Ovary (tissue), 9 donors: ENCODE measurements around the gene NECTIN1. TPM values are rescaled to one million over a fixed set of nuclear protein-coding genes. Genes with fewer than 3 reads are reported as not detected.

Experiments used
- DNase-seq, 5 donors: peaks; one replicate each; pipeline ENCODE4 v3.0.0-alpha.2; 2019 to 2020
- H3K27ac ChIP-seq, 2 donors: fragments of 200-600 bp; one replicate each; pipeline versions ENCODE4 v1.5.1 to v1.8.0; 2019 to 2022
- H3K27me3 ChIP-seq: fragments of 200-600 bp; one replicate; pipeline ENCODE4 v1.8.0; 2022
- H3K36me3 ChIP-seq: fragments of 200-600 bp; sonication (generic); one replicate; pipeline ENCODE4 v1.5.1; 2019
- H3K4me1 ChIP-seq: one replicate; pipeline ENCODE4 v1.8.1; 2013; ENCODE audit warnings: mild to moderate bottlenecking, moderate library complexity; ENCODE audit not compliant: insufficient read depth
- H3K4me3 ChIP-seq: fragments of 200-600 bp; sonication (generic); one replicate; pipeline ENCODE4 v1.5.1; 2017
- H3K9me3 ChIP-seq, 2 donors: fragments of 200-600 bp in 1 of 2; sonication (generic) in 1 of 2; one replicate each; pipeline versions ENCODE4 v1.5.1 to v1.8.1; 2013 to 2019; ENCODE audit warnings: mild to moderate bottlenecking in 1 of 2, moderate library complexity in 1 of 2
- CTCF ChIP-seq, 3 donors: fragments of 450-650 bp in 2 of 3; fragments of 200-600 bp in 1 of 3; IDR thresholded peaks; one replicate each; pipeline versions ENCODE4 v1.5.1 to v1.8.0; 2016 to 2022; ENCODE audit warnings: antibody characterized with exemption in 3 of 3, mild to moderate bottlenecking in 1 of 3
- EP300 ChIP-seq: sonication (generic); formaldehyde crosslinking; IDR thresholded peaks from one replicate; pipeline ENCODE4 v1.6.1; 2017; ENCODE audit warnings: antibody characterized with exemption
- POLR2A ChIP-seq: fragments of 450-650 bp; IDR thresholded peaks from one replicate; pipeline ENCODE4 v1.6.1; 2017; ENCODE audit warnings: antibody characterized with exemption, mild to moderate bottlenecking, moderate library complexity
- WGBS, 3 donors: extraction: QIAGEN DNeasy Blood & Tissue Kit in 1 of 3; methylation state at CpG; one replicate each; pipeline versions ENCODE4 v1.1.5 to v1.1.7; 2013 to 2017; 5-methylcytosine and 5-hydroxymethylcytosine counted together
- intact Hi-C, 4 donors: fragments of 100-400 bp; cut with DNase I; formaldehyde crosslinking; loops; one replicate each; pipeline versions ENCODE4 v1.11.0 to v1.15.1; 2022 to 2023
- polyA plus RNA-seq, 2 donors: library from polyadenylated mRNA; stranded (reverse); fragments of 200-250 nt in 1 of 2; fragments of 350-450 nt in 1 of 2; fragmentation: Illumina TruSeq in 1 of 2; extraction: RNeasy Lipid Tissue Mini Kit (QIAGEN cat#74804) in 1 of 2; gene quantifications; one replicate each; pipeline ENCODE4 v1.2.3, GENCODE V29; 2013 to 2014
- total RNA-seq, 7 donors: library from RNA; depleted of rRNA in 2 of 7; stranded (reverse); fragments of >200 nt in 2 of 7; fragmentation: NEBNext Ultra II Directional in 3 of 7; extraction: Animal tissue kit (Norgen Biotek cat#: 25700) in 3 of 7; gene quantifications; one replicate each; pipeline versions ENCODE4 v1.1.0 to v1.2.4, GENCODE V29; 2016 to 2023
- donor health status: DM: no; HTN: no; CAD: no; lungs with moderate emphysema.
- donor health status: DM: no; HTN: no; CAD: no.
- donor health status: Bipolar disorder and iron deficiency.
- donor health status: DM: yes; HTN: yes; CAD: no.
- donor health status: DM: no; HTN: no; CAD: no.
- donor health status: DM: yes; HTN: yes; CAD: no.

Gene NECTIN1
- total and polyA plus RNA-seq, 9 donors = 1.5 to 12.1 (median 5.7) TPM

- 95 to 97% (median 96%) methylated on average over 5 of the region's 5 CpGs for WGBS, 3 donors
- intact Hi-C loops = no loop called here
- Histone ChIP-seq H3K4me3 (no peak overlapping the region), H3K27me3 (no peaks in the 10 kb centered on the region), H3K4me1 (peaks cover 2% of the 10 kb centered on the region), H3K36me3 (no peaks in the 10 kb centered on the region), H3K27ac (no peak overlapping the region), H3K9me3 (no peaks in the 10 kb centered on the region)
- no peak for DNase-seq
- TF ChIP-seq POLR2A (no peak), CTCF (IDR thresholded peaks at IDR 0.05) (no peak), EP300 (no peak)
These were observed 9.0 kb upstream of the NECTIN1 start for GRCh38 chr11:119738059-119738439.

- Histone ChIP-seq H3K4me3 (no peak overlapping the region), H3K4me1 (no peaks in the 10 kb centered on the region), H3K9me3 (no peaks in the 10 kb centered on the region), H3K36me3 (no peaks in the 10 kb centered on the region), H3K27me3 (no peaks in the 10 kb centered on the region), H3K27ac (no peak overlapping the region)
- intact Hi-C loops = no loop called here
- 88 to 94% (median 90%) methylated on average over 8 of the region's 8 CpGs for WGBS, 3 donors
- DNase-seq = no peak
- TF ChIP-seq CTCF (IDR thresholded peaks at IDR 0.05) = no peak
- TF ChIP-seq POLR2A = no peak
- no peak for TF ChIP-seq EP300
These were observed 8.5 kb upstream of the NECTIN1 start for GRCh38 chr11:119737366-119738058.

GRCh38 chr11:119734788-119735187, 5.8 kb upstream of the NECTIN1 start:
- H3K27ac ChIP-seq = no peak overlapping the region
- no peaks in the 10 kb centered on the region for H3K27me3 ChIP-seq
- 65 to 83% (median 77%) methylated on average over 2 of the region's 2 CpGs for whole genome bisulfite sequencing, 3 donors
- peaks cover 3% of the 10 kb centered on the region for H3K4me1 ChIP-seq
- DNase-seq = no peak
- TF ChIP-seq POLR2A (no peak), EP300 (no peak), CTCF (IDR thresholded peaks at IDR 0.05) (no peak)
- intact Hi-C loops = no loop called here
- no peak overlapping the region for H3K4me3 ChIP-seq
- no peaks in the 10 kb centered on the region for H3K9me3 ChIP-seq
- H3K36me3 ChIP-seq = no peaks in the 10 kb centered on the region

- no peak overlapping the region for H3K27ac ChIP-seq
These were observed 1.9 kb upstream of the NECTIN1 start for GRCh38 chr11:119730789-119731386.

More at GRCh38 chr11:119730789-119731386, 1.9 kb upstream of the NECTIN1 start:
- intact Hi-C loops = no loop called here
- WGBS, 3 donors = 73 to 89% (median 83%) methylated on average over 6 of the region's 6 CpGs
- DNase-seq = no peak
- TF ChIP-seq POLR2A (no peak), CTCF (IDR thresholded peaks at IDR 0.05) (no peak), EP300 (no peak)
- no peaks in the 10 kb centered on the region for H3K36me3 ChIP-seq
- no peak overlapping the region for H3K4me3 ChIP-seq
- H3K27me3 ChIP-seq = no peaks in the 10 kb centered on the region
- no peaks in the 10 kb centered on the region for H3K9me3 ChIP-seq
- peaks cover 11% of the 10 kb centered on the region for H3K4me1 ChIP-seq
